ENCODE results near the gene GNA12. TPM values are rescaled to one million over a fixed set of nuclear protein-coding genes. Genes with fewer than 3 reads are reported as not detected.

The GNA12 gene
- total RNA-seq, 1 experiment from 2014 or later: 15.0 TPM

- Histone ChIP-seq H3K4me1 (ENCODE audit: insufficient read depth, low read length) (peaks cover 35% of the 10 kb centered on the region), H3F3A (ENCODE audit: low read length, unreplicated experiment) (peaks cover 18% of the 10 kb centered on the region), H3K27ac (ENCODE audit: low read length) (peak overlapping the region; percentile 100), H3K9ac (ENCODE audit: low read length) (peak overlapping the region; percentile 89), H3K4me2 (ENCODE audit: low read length) (peak overlapping the region; percentile 83), H3K27me3 (ENCODE audit: low read length) (no peaks in the 10 kb centered on the region), H3K79me2 (ENCODE audit: low read length) (peaks cover 35% of the 10 kb centered on the region), H3K9me2 (replicated peaks; ENCODE audit: low read length) (no peaks in the 10 kb centered on the region), H3K36me3 (ENCODE audit: low read depth, low read length) (no peaks in the 10 kb centered on the region), H3K4me3 (ENCODE audit: low read length) (peak overlapping the region; percentile 16; the same call in 1 of the 2 replicates), H3K9me3 (ENCODE audit: low read length) (no peaks in the 10 kb centered on the region), H4K20me1 (ENCODE audit: low read length) (no peaks in the 10 kb centered on the region), H2AFZ (ENCODE audit: low read length) (no peak overlapping the region)
- CTCF ChIA-PET: interaction anchor here (1.4 to 2.0 kb wide), 4 partner anchors 26 to 63 kb away, joined by 5 to 14 read pairs (median 6); no protein-coding TSS in a partner anchor
- intact Hi-C loops (cut with micrococcal nuclease): loop anchor here (1.0 to 2.0 kb wide), 5 partner anchors 14 to 104 kb away; no protein-coding TSS in a partner anchor
- DNase-seq (no peak), ATAC-seq (no peak)
- BruUV-seq (replicated peaks): no TSS peak
- TF ChIP-seq CTCF (conservative IDR thresholded peaks at IDR 0.05; ENCODE audit: low read depth, low read length) (no peak), EZH2phosphoT487 (IDR thresholded peaks at IDR 0.05; ENCODE audit: borderline replicate concordance, low read length) (no peak), EZH2 (IDR thresholded peaks at IDR 0.05; ENCODE audit: low read length, unreplicated experiment) (no peak)
- POLR2A ChIA-PET (ENCODE audit: unreplicated experiment): interaction anchor here (0.6 kb wide), 1 partner anchor 50 kb away, joined by 4 read pairs; no protein-coding TSS in a partner anchor
Measured at GRCh38 chr7:2758673-2759616, 85.2 kb downstream of the GNA12 start.

- no peak for TF ChIP-seq CTCF (conservative IDR thresholded peaks at IDR 0.05; ENCODE audit: low read depth, low read length)
- TF ChIP-seq EZH2phosphoT487 (IDR thresholded peaks at IDR 0.05; ENCODE audit: borderline replicate concordance, low read length): no peak
- no peak for TF ChIP-seq EZH2 (IDR thresholded peaks at IDR 0.05; ENCODE audit: low read length, unreplicated experiment)
- Histone ChIP-seq H3K27ac (ENCODE audit: low read length) (peak overlapping the region; percentile 100), H3K27me3 (ENCODE audit: low read length) (no peaks in the 10 kb centered on the region), H3K36me3 (ENCODE audit: low read depth, low read length) (no peaks in the 10 kb centered on the region), H3K9me2 (replicated peaks; ENCODE audit: low read length) (no peaks in the 10 kb centered on the region), H2AFZ (ENCODE audit: low read length) (no peak overlapping the region), H3F3A (ENCODE audit: low read length, unreplicated experiment) (peaks cover 18% of the 10 kb centered on the region), H4K20me1 (ENCODE audit: low read length) (no peaks in the 10 kb centered on the region), H3K4me3 (ENCODE audit: low read length) (peak overlapping the region; percentile 48; the same call in 1 of the 2 replicates), H3K4me1 (ENCODE audit: insufficient read depth, low read length) (peaks cover 35% of the 10 kb centered on the region), H3K4me2 (ENCODE audit: low read length) (peak overlapping the region; percentile 83), H3K9me3 (ENCODE audit: low read length) (no peaks in the 10 kb centered on the region), H3K9ac (ENCODE audit: low read length) (peak overlapping the region; percentile 89), H3K79me2 (ENCODE audit: low read length) (peaks cover 35% of the 10 kb centered on the region)
- no TSS peak for BruUV-seq (replicated peaks)
- peak; percentile 84 for ATAC-seq
- CTCF ChIA-PET: interaction anchor here (0.5 to 2.0 kb wide), 9 partner anchors 15 to 551 kb away, joined by 3 to 14 read pairs (median 5); no protein-coding TSS in a partner anchor
- POLR2A ChIA-PET (ENCODE audit: unreplicated experiment): interaction anchor here (0.5 to 0.9 kb wide), 5 partner anchors 10 to 89 kb away, joined by 3 to 4 read pairs (median 3); no protein-coding TSS in a partner anchor
- intact Hi-C loops (cut with micrococcal nuclease): loop anchor here (1.0 to 2.0 kb wide), 5 partner anchors 15 to 105 kb away; no protein-coding TSS in a partner anchor
- peak; percentile 93 for DNase-seq
Measured at GRCh38 chr7:2757904-2758672, 86.0 kb downstream of the GNA12 start.

All from PC-3 (cell line).